Measurements from ENCODE around the gene ZNF549. TPM values are rescaled to one million over a fixed set of nuclear protein-coding genes. Genes with fewer than 3 reads are reported as not detected.

ZNF549 gene
- total RNA-seq, 1 donor from 2014 or later = 18.7 TPM

GRCh38 chr19:57570707-57571106 lies 43.6 kb downstream of the ZNF549 start:
- DNase-seq = no peak

- no peak for DNase-seq
These were observed 45.3 kb downstream of the ZNF549 start for GRCh38 chr19:57572415-57572947.

GRCh38 chr19:57576661-57577060 lies 49.5 kb downstream of the ZNF549 start:
- no peak for DNase-seq

GRCh38 chr19:57578487-57579205 lies 51.5 kb downstream of the ZNF549 start, which contains the start of gene ZNF416:
Gene ZNF416 (minus strand): TSS chr19:57578911. CDS start chr19:57578704, 207 bp downstream.
- DNase-seq = peak; percentile 96

GRCh38 chr19:57583104-57583520 lies 56.0 kb downstream of the ZNF549 start:
- DNase-seq = no peak

GRCh38 chr19:57583521-57584416 lies 56.6 kb downstream of the ZNF549 start, which contains the start of gene ZIK1:
Gene ZIK1 (plus strand): TSS chr19:57584145. CDS start chr19:57584357, 212 bp downstream.
- DNase-seq = peak; percentile 93

- no peak for DNase-seq
These were observed 60.4 kb downstream of the ZNF549 start for GRCh38 chr19:57587529-57587928.

GRCh38 chr19:57599377-57599760 lies 72.2 kb downstream of the ZNF549 start:
- DNase-seq = no peak

GRCh38 chr19:57599761-57600383 lies 72.7 kb downstream of the ZNF549 start, which contains the start of gene ZNF530:
Gene ZNF530 (plus strand): TSS chr19:57599885. CDS start chr19:57604346, 4,461 bp downstream.
- peak; percentile 90 for DNase-seq

GRCh38 chr19:57606931-57607330 lies 79.8 kb downstream of the ZNF549 start:
- no peak for DNase-seq

Other genes starting within 250 kb of the ZNF549 start
- 155 TPM for gene ZNF460, start 246.9 kb upstream of the ZNF549 start, total RNA-seq
- gene ZNF543, start 206.9 kb upstream of the ZNF549 start, total RNA-seq = 40.7 TPM
- gene ZNF304, start 176.1 kb upstream of the ZNF549 start, total RNA-seq = 22.1 TPM
- 26.2 TPM for gene TRAPPC2B, start 163.8 kb upstream of the ZNF549 start, total RNA-seq
- 11.2 TPM for gene ZNF547, start 163.8 kb upstream of the ZNF549 start, total RNA-seq
- 49.1 TPM for gene ZNF548, start 137.5 kb upstream of the ZNF549 start, total RNA-seq
- 31.7 TPM for gene ZNF17, start 116.2 kb upstream of the ZNF549 start, total RNA-seq
- 37.1 TPM for gene ZNF749, start 92.0 kb upstream of the ZNF549 start, total RNA-seq
- gene VN1R1, start 70.2 kb upstream of the ZNF549 start, total RNA-seq = 5.0 TPM
- gene ZNF772, start 49.8 kb upstream of the ZNF549 start, total RNA-seq = 73.9 TPM
- 32.1 TPM for gene ZNF419, start 39.6 kb upstream of the ZNF549 start, total RNA-seq
- 26.4 TPM for gene ZNF773, start 27.4 kb upstream of the ZNF549 start, total RNA-seq
- 12.8 TPM for gene ZNF550, start 32.5 kb downstream of the ZNF549 start, total RNA-seq
- gene ZNF416, start 51.6 kb downstream of the ZNF549 start, total RNA-seq = 15.1 TPM
- gene ZIK1, start 56.8 kb downstream of the ZNF549 start, total RNA-seq = 33.7 TPM
- gene ZNF530, start 72.5 kb downstream of the ZNF549 start, total RNA-seq = 3.6 TPM
- 41.0 TPM for gene ZNF134, start 86.9 kb downstream of the ZNF549 start, total RNA-seq
- 34.9 TPM for gene ZNF211, start 105.8 kb downstream of the ZNF549 start, total RNA-seq
- gene ZSCAN4, start 141.6 kb downstream of the ZNF549 start, total RNA-seq = not detected
- 30.1 TPM for gene ZNF551, start 154.6 kb downstream of the ZNF549 start, total RNA-seq
- 42.7 TPM for gene ZNF154, start 181.8 kb downstream of the ZNF549 start, total RNA-seq
- 36.2 TPM for gene ZNF671, start 200.3 kb downstream of the ZNF549 start, total RNA-seq
- 51.6 TPM for gene ZNF776, start 219.5 kb downstream of the ZNF549 start, total RNA-seq
- 69.7 TPM for gene ZNF586, start 242.3 kb downstream of the ZNF549 start, total RNA-seq

Measured in occipital lobe (tissue), 2 donors.